ENCODE data around the gene BICD1.

BICD1 gene

DNA sequence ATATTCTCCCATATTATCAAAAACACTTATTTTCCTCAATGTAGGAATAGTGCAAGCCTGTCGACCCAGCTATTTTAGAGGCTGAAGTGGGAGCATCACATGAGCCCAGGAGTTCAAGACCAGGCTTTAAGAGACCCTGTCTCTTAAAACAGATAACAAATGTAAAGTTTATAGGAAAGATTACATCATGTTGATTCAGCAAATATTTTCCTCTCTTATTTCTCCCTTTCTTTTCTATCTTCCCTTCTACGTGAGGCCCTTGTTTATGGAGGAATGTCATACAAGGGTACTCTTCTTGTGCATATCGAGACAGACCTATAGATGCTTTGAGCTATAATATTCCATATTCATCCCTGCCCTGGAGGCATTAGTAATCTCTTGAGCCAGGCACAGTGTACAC lies 256.2 kb downstream of the BICD1 start:
- TF ChIP-seq, protein P1, sequence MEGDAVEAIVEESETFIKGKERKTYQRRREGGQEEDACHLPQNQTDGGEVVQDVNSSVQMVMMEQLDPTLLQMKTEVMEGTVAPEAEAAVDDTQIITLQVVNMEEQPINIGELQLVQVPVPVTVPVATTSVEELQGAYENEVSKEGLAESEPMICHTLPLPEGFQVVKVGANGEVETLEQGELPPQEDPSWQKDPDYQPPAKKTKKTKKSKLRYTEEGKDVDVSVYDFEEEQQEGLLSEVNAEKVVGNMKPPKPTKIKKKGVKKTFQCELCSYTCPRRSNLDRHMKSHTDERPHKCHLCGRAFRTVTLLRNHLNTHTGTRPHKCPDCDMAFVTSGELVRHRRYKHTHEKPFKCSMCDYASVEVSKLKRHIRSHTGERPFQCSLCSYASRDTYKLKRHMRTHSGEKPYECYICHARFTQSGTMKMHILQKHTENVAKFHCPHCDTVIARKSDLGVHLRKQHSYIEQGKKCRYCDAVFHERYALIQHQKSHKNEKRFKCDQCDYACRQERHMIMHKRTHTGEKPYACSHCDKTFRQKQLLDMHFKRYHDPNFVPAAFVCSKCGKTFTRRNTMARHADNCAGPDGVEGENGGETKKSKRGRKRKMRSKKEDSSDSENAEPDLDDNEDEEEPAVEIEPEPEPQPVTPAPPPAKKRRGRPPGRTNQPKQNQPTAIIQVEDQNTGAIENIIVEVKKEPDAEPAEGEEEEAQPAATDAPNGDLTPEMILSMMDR (IDR thresholded peaks at IDR 0.05; ENCODE audit: control insufficient read depth, extremely low read depth, insufficient read depth), result no peak
- H3K4me3 ChIP-seq (ENCODE audit: low read depth, low read length), result no peak overlapping the region
- no peak for DNase-seq (ENCODE audit: low read depth)

DNA sequence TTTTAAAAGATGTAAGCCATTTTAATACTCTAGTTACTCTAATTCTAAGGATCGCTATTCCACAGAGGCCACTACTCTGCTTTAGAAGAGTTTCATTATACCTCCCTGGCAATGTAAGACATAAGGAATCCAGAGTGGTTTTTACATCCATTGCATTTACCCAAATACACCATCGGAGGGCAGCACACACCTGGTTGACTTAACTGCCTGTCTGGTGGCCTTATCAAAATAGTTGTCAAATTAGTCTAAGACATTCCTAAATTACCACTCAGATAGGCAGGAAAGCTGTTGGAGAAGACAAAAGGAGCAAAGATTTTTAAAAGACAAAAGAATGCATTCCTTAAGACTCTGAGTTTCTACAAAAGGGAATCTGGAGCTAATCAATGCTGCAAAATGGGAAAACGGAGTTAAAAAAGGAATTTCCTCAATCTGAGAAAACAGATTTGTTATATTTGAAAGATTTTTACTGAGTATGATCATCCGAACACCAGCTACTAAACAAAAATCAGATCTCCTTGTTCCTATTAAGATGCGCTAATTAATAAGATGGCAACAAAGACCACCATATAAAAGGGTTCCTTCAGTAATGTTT lies 258.9 kb downstream of the BICD1 start:
- TF ChIP-seq, protein P1 (IDR thresholded peaks at IDR 0.05; ENCODE audit: control insufficient read depth, extremely low read depth, insufficient read depth), result peak; percentile 83
- no peak overlapping the region for H3K4me3 ChIP-seq (ENCODE audit: low read depth, low read length)
- peak; percentile 50 for DNase-seq (ENCODE audit: low read depth)

DNA sequence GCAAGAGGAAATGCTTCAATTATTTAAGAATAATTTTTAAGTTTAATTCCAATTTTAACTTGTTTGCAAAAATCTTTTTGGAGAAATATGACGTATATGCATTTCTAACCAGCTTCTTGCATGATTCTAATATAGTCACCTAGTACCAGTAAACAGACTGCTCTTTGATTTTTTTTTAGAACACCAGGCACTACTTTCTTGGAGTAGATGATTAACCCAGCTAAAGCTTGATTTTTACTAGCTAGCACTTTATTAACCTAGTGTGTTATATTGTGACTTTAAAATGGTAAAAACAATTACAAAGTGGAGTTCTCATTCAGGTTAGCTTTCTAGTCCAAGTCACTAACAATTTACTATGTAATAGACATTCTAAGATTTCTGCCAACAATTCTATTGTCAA lies 260.1 kb downstream of the BICD1 start:
- no peak overlapping the region for H3K4me3 ChIP-seq (ENCODE audit: low read depth, low read length)
- TF ChIP-seq, protein P1 (IDR thresholded peaks at IDR 0.05; ENCODE audit: control insufficient read depth, extremely low read depth, insufficient read depth), result no peak
- no peak for DNase-seq (ENCODE audit: low read depth)

DNA sequence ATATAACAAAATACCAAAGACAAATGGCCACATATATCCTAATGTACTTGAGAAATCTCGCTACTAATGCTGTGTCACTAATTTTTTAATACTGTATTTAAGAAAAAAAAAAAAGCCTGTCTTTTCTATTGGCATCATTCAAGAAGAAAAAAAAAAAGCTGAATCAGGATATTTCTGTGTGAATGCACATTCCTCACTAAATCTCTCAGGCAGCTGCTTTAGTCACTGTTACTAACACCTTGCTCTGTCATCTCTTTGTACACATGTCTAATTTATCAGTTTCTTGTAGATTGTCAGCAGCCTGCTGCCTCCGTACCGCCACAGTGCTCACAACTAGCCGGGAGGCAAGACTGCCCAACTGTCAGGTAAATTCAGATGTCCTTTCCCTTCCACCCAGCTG lies 260.7 kb downstream of the BICD1 start:
- H3K4me3 ChIP-seq (ENCODE audit: low read depth, low read length), result no peak overlapping the region
- TF ChIP-seq, protein P1 (IDR thresholded peaks at IDR 0.05; ENCODE audit: control insufficient read depth, extremely low read depth, insufficient read depth), result no peak
- DNase-seq (ENCODE audit: low read depth), result no peak

DNA sequence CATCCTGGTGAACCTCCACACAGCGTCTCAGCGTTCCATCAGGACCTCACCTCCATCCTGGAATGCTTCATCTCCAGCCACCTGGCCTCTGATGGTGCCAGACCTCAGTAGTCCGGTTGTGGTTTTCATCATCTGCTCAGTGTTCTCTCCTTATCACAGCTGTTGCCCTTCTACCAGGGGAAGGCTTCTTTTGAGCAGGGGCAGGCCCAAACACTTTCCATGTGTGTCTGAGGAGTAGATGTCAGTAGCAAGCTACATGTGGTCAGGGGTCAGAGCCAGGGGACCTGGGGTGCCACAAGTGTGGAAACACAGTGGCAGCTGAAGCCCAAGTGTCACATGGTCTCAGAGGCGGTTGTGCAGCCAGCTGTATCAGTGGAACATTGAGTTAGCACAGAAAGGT lies 262.6 kb downstream of the BICD1 start:
- H3K4me3 ChIP-seq (ENCODE audit: low read depth, low read length), result no peak overlapping the region
- TF ChIP-seq, protein P1 (IDR thresholded peaks at IDR 0.05; ENCODE audit: control insufficient read depth, extremely low read depth, insufficient read depth), result no peak
- no peak for DNase-seq (ENCODE audit: low read depth)

DNA sequence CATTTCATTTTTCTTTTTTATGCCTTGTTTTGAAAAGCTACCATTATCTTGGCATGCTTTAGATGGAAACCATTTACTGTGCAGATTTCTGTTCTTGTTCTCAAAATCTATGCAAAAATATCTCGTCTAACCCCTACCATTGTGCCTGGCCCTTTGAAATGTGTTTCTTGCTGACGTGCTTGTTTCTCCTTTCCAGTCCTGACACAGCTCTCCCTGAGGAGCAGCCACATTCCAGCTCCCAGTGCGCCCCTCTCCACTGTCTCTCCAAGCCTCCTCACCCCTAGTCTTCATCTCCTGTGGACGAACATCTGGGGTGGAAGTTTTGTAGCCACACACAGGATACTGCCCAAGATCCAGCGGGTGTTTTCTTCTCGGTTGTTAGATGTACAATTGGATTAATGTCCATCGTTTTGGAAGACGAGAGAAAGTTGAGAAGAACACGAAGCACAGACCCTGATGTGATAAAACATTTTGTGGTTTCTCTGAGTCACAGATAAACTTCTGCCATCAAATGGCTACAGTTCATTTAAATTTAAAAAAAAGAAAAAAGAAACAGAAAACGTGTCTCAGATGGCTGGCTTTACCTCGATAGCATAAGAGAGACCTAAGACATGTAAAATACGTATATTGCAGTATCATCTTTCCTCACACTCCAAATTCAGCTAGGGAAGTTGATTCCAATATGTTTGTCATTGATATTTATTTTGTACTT lies 270.9 kb downstream of the BICD1 start:
- TF ChIP-seq, protein P1 (IDR thresholded peaks at IDR 0.05; ENCODE audit: control insufficient read depth, extremely low read depth, insufficient read depth), result no peak
- DNase-seq (ENCODE audit: low read depth), result no peak
- no peak overlapping the region for H3K4me3 ChIP-seq (ENCODE audit: low read depth, low read length)

DNA sequence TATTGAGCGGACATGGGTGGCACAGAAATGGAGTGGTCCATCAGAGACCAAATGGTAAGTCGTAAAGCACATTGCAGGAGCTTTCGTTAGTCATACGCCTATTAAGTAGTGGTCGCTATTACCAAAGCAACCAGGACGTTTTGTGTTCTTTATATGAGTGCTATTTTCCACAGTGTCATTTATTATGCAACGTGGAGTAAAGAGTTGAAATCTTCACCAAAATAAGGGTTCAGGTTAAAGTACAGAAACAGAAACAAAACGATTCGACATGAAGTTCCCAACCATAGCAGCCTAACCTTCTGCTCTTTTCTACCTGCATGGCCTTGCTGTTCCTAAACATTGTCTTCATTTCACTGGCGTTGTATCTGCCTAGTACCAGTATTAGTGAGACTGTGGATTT lies 272.6 kb downstream of the BICD1 start:
- no peak for DNase-seq (ENCODE audit: low read depth)
- TF ChIP-seq, protein P1 (IDR thresholded peaks at IDR 0.05; ENCODE audit: control insufficient read depth, extremely low read depth, insufficient read depth), result no peak
- no peak overlapping the region for H3K4me3 ChIP-seq (ENCODE audit: low read depth, low read length)
